NCI-H1092 treated with DMSO at 0.1 percent for 48 hours (cell line): ENCODE data around the gene C1RL.
A peak's percentile ranks its signal among the peaks of the same experiment; 100 is the strongest.
"Not testable (repeated sequence)": the region's sequence is repeated elsewhere in the genome, so short reads cannot be mapped to it uniquely, and the experiment has no call there.

ENCODE experiments used
- DNase-seq: peaks from one replicate; lab custom pipeline; 2025; lab: John Stamatoyannopoulos, UW

C1RL gene

GRCh38 chr12:7061596-7061995 is 47.4 kb downstream of the C1RL start:
- DNase-seq: no peak

- no peak for DNase-seq
These were observed 47.9 kb downstream of the C1RL start for GRCh38 chr12:7061138-7061537.

- DNase-seq: peak; percentile 5
These were observed 48.6 kb downstream of the C1RL start, which contains the start of gene C1S for GRCh38 chr12:7060353-7060954. Gene C1S (plus strand): TSS chr12:7060718. CDS start chr12:7061913, 1,195 bp downstream.

- no peak for DNase-seq
These were observed 49.2 kb downstream of the C1RL start for GRCh38 chr12:7059780-7060179.

GRCh38 chr12:7058850-7059395 is 50.1 kb downstream of the C1RL start:
- no peak for DNase-seq

- no peak for DNase-seq
These were observed 50.7 kb downstream of the C1RL start for GRCh38 chr12:7058163-7058845.

GRCh38 chr12:7055736-7056135 is 53.3 kb downstream of the C1RL start:
- DNase-seq: not testable (repeated sequence)

- DNase-seq: no peak
These were observed 54.1 kb downstream of the C1RL start for GRCh38 chr12:7054925-7055324.

GRCh38 chr12:7049973-7050372 is 59.0 kb downstream of the C1RL start:
- DNase-seq: not testable (repeated sequence)

- not testable (repeated sequence) for DNase-seq
These were observed 59.5 kb downstream of the C1RL start for GRCh38 chr12:7049445-7049951.

- DNase-seq: no peak
These were observed 61.7 kb downstream of the C1RL start for GRCh38 chr12:7047306-7047705.

GRCh38 chr12:7046383-7047105 is 62.5 kb downstream of the C1RL start:
- DNase-seq: no peak

GRCh38 chr12:7045913-7046312 is 63.1 kb downstream of the C1RL start:
- DNase-seq: no peak
